ENCODE data around the gene ZNF526.

The ZNF526 gene

GRCh38 chr19:42274065-42274682, 54.1 kb downstream of the ZNF526 start:
- Histone ChIP-seq H3K4me2 (ENCODE audit: low read length, poor library complexity, severe bottlenecking) (no peak overlapping the region), H3K4me3 (ENCODE audit: insufficient read depth in 1 of 2, low read depth in 1 of 2, low read length in 2 of 2) (no peak overlapping the region), H4K8ac (ENCODE audit: low read length) (peak overlapping the region; percentile 3), H2BK5ac (ENCODE audit: low read depth, low read length, poor library complexity, severe bottlenecking) (no peak overlapping the region), H2AFZ (ENCODE audit: low read depth, low read length) (no peak overlapping the region), H3K23ac (ENCODE audit: low read length in 2 of 2) (no peak overlapping the region), H3K4me1 (ENCODE audit: control insufficient read depth, insufficient read depth, low read depth, low read length) (peaks cover 77% of the 10 kb centered on the region), H2BK120ac (ENCODE audit: low read depth, low read length) (no peak overlapping the region), H3K4ac (ENCODE audit: low read depth in 1 of 2, low read length in 2 of 2) (no peak overlapping the region), H3K9me3 (ENCODE audit: control insufficient read depth, low read length) (no peaks in the 10 kb centered on the region), H3K9ac (ENCODE audit: low read length) (peak overlapping the region; percentile 53), H3K36me3 (ENCODE audit: control insufficient read depth in 1 of 2, insufficient read depth in 2 of 2, low read depth in 1 of 2, low read length in 2 of 2) (peaks cover 55 to 61% of the 10 kb centered on the region in 2 experiments), H3K18ac (ENCODE audit: low read depth in 1 of 2, low read length in 2 of 2) (no peak overlapping the region), H3K14ac (ENCODE audit: low read length in 2 of 2) (no peak overlapping the region), H3K27me3 (ENCODE audit: control insufficient read depth in 1 of 2, insufficient read depth in 1 of 2, low read length in 2 of 2) (no peaks in the 10 kb centered on the region), H2AK5ac (ENCODE audit: low read length, severe bottlenecking) (no peak overlapping the region), H2BK15ac (ENCODE audit: low read depth, poor library complexity, severe bottlenecking) (no peak overlapping the region), H4K91ac (ENCODE audit: low read length) (no peak overlapping the region), H2BK12ac (ENCODE audit: low read length in 2 of 2) (no peak overlapping the region), H3K27ac (ENCODE audit: low read length, poor library complexity, severe bottlenecking) (no peak overlapping the region), H3K79me1 (replicated peaks; ENCODE audit: low read length, poor library complexity, severe bottlenecking) (peaks cover 2% of the 10 kb centered on the region)
- 96% methylated on average over 22 of the region's 22 CpGs for WGBS
- no peak for DNase-seq

GRCh38 chr19:42275103-42275502, 55.0 kb downstream of the ZNF526 start:
- no peak overlapping the region for H3K4me3 ChIP-seq (ENCODE audit: insufficient read depth in 1 of 2, low read depth in 1 of 2, low read length in 2 of 2)
- H3K18ac ChIP-seq (ENCODE audit: low read depth in 1 of 2, low read length in 2 of 2), result no peak overlapping the region
- no peak for DNase-seq
- H3K4ac ChIP-seq (ENCODE audit: low read depth in 1 of 2, low read length in 2 of 2), result no peak overlapping the region
- H3K27ac ChIP-seq (ENCODE audit: low read length, poor library complexity, severe bottlenecking), result no peak overlapping the region
- peaks cover 55 to 61% of the 10 kb centered on the region in 2 experiments for H3K36me3 ChIP-seq (ENCODE audit: control insufficient read depth in 1 of 2, insufficient read depth in 2 of 2, low read depth in 1 of 2, low read length in 2 of 2)
- H2BK15ac ChIP-seq (ENCODE audit: low read depth, poor library complexity, severe bottlenecking), result no peak overlapping the region
- H2BK12ac ChIP-seq (ENCODE audit: low read length in 2 of 2), result peak overlapping the region in 1 of 2 experiments; percentile 28
- H2BK120ac ChIP-seq (ENCODE audit: low read depth, low read length), result no peak overlapping the region
- no peak overlapping the region for H3K4me2 ChIP-seq (ENCODE audit: low read length, poor library complexity, severe bottlenecking)
- whole genome bisulfite sequencing, result 92% methylated on average over 7 of the region's 7 CpGs
- H4K8ac ChIP-seq (ENCODE audit: low read length), result no peak overlapping the region
- no peak overlapping the region for H2AFZ ChIP-seq (ENCODE audit: low read depth, low read length)
- no peaks in the 10 kb centered on the region for H3K27me3 ChIP-seq (ENCODE audit: control insufficient read depth in 1 of 2, insufficient read depth in 1 of 2, low read length in 2 of 2)
- H3K9ac ChIP-seq (ENCODE audit: low read length), result peak overlapping the region; percentile 53
- H3K4me1 ChIP-seq (ENCODE audit: control insufficient read depth, insufficient read depth, low read depth, low read length), result peaks cover 77% of the 10 kb centered on the region
- no peak overlapping the region for H2BK5ac ChIP-seq (ENCODE audit: low read depth, low read length, poor library complexity, severe bottlenecking)
- H2AK5ac ChIP-seq (ENCODE audit: low read length, severe bottlenecking), result no peak overlapping the region
- H3K9me3 ChIP-seq (ENCODE audit: control insufficient read depth, low read length), result no peaks in the 10 kb centered on the region
- H3K23ac ChIP-seq (ENCODE audit: low read length in 2 of 2), result no peak overlapping the region
- peaks cover 2% of the 10 kb centered on the region for H3K79me1 ChIP-seq (replicated peaks; ENCODE audit: low read length, poor library complexity, severe bottlenecking)
- H4K91ac ChIP-seq (ENCODE audit: low read length), result no peak overlapping the region
- H3K14ac ChIP-seq (ENCODE audit: low read length in 2 of 2), result no peak overlapping the region

GRCh38 chr19:42275517-42275916, 55.4 kb downstream of the ZNF526 start:
- H2BK12ac ChIP-seq (ENCODE audit: low read length in 2 of 2), result no peak overlapping the region
- no peaks in the 10 kb centered on the region for H3K9me3 ChIP-seq (ENCODE audit: control insufficient read depth, low read length)
- H3K79me1 ChIP-seq (replicated peaks; ENCODE audit: low read length, poor library complexity, severe bottlenecking), result peaks cover 2% of the 10 kb centered on the region
- H3K4me3 ChIP-seq (ENCODE audit: insufficient read depth in 1 of 2, low read depth in 1 of 2, low read length in 2 of 2), result peak overlapping the region in 1 of 2 experiments; percentile 27
- DNase-seq, result no peak
- no peak overlapping the region for H2BK120ac ChIP-seq (ENCODE audit: low read depth, low read length)
- H3K27ac ChIP-seq (ENCODE audit: low read length, poor library complexity, severe bottlenecking), result peak overlapping the region; percentile 11
- H3K4me1 ChIP-seq (ENCODE audit: control insufficient read depth, insufficient read depth, low read depth, low read length), result peaks cover 75% of the 10 kb centered on the region
- H2BK5ac ChIP-seq (ENCODE audit: low read depth, low read length, poor library complexity, severe bottlenecking), result no peak overlapping the region
- H2AFZ ChIP-seq (ENCODE audit: low read depth, low read length), result no peak overlapping the region
- 100% methylated on average over 1 of the region's 3 CpGs for WGBS
- H3K23ac ChIP-seq (ENCODE audit: low read length in 2 of 2), result no peak overlapping the region
- H2AK5ac ChIP-seq (ENCODE audit: low read length, severe bottlenecking), result peak overlapping the region; percentile 30
- no peak overlapping the region for H2BK15ac ChIP-seq (ENCODE audit: low read depth, poor library complexity, severe bottlenecking)
- H3K36me3 ChIP-seq (ENCODE audit: control insufficient read depth in 1 of 2, insufficient read depth in 2 of 2, low read depth in 1 of 2, low read length in 2 of 2), result peaks cover 55 to 61% of the 10 kb centered on the region in 2 experiments
- H4K8ac ChIP-seq (ENCODE audit: low read length), result no peak overlapping the region
- no peaks in the 10 kb centered on the region for H3K27me3 ChIP-seq (ENCODE audit: control insufficient read depth in 1 of 2, insufficient read depth in 1 of 2, low read length in 2 of 2)
- peak overlapping the region; percentile 53 for H3K9ac ChIP-seq (ENCODE audit: low read length)
- H4K91ac ChIP-seq (ENCODE audit: low read length), result no peak overlapping the region
- no peak overlapping the region for H3K4me2 ChIP-seq (ENCODE audit: low read length, poor library complexity, severe bottlenecking)
- H3K4ac ChIP-seq (ENCODE audit: low read depth in 1 of 2, low read length in 2 of 2), result no peak overlapping the region
- H3K18ac ChIP-seq (ENCODE audit: low read depth in 1 of 2, low read length in 2 of 2), result no peak overlapping the region
- no peak overlapping the region for H3K14ac ChIP-seq (ENCODE audit: low read length in 2 of 2)

- Histone ChIP-seq H3K4me3 (ENCODE audit: insufficient read depth in 1 of 2, low read depth in 1 of 2, low read length in 2 of 2) (no peak overlapping the region), H4K8ac (ENCODE audit: low read length) (no peak overlapping the region), H2AFZ (ENCODE audit: low read depth, low read length) (no peak overlapping the region), H3K79me1 (replicated peaks; ENCODE audit: low read length, poor library complexity, severe bottlenecking) (peaks cover 2% of the 10 kb centered on the region), H3K4ac (ENCODE audit: low read depth in 1 of 2, low read length in 2 of 2) (no peak overlapping the region), H3K27me3 (ENCODE audit: control insufficient read depth in 1 of 2, insufficient read depth in 1 of 2, low read length in 2 of 2) (no peaks in the 10 kb centered on the region), H3K36me3 (ENCODE audit: control insufficient read depth in 1 of 2, insufficient read depth in 2 of 2, low read depth in 1 of 2, low read length in 2 of 2) (peaks cover 55 to 61% of the 10 kb centered on the region in 2 experiments), H2BK5ac (ENCODE audit: low read depth, low read length, poor library complexity, severe bottlenecking) (no peak overlapping the region), H2AK5ac (ENCODE audit: low read length, severe bottlenecking) (no peak overlapping the region), H2BK120ac (ENCODE audit: low read depth, low read length) (no peak overlapping the region), H3K4me2 (ENCODE audit: low read length, poor library complexity, severe bottlenecking) (no peak overlapping the region), H3K9me3 (ENCODE audit: control insufficient read depth, low read length) (no peaks in the 10 kb centered on the region), H3K27ac (ENCODE audit: low read length, poor library complexity, severe bottlenecking) (no peak overlapping the region), H2BK15ac (ENCODE audit: low read depth, poor library complexity, severe bottlenecking) (no peak overlapping the region), H2BK12ac (ENCODE audit: low read length in 2 of 2) (no peak overlapping the region), H3K23ac (ENCODE audit: low read length in 2 of 2) (no peak overlapping the region), H3K9ac (ENCODE audit: low read length) (peak overlapping the region; percentile 42), H4K91ac (ENCODE audit: low read length) (no peak overlapping the region), H3K18ac (ENCODE audit: low read depth in 1 of 2, low read length in 2 of 2) (no peak overlapping the region), H3K4me1 (ENCODE audit: control insufficient read depth, insufficient read depth, low read depth, low read length) (peaks cover 71% of the 10 kb centered on the region), H3K14ac (ENCODE audit: low read length in 2 of 2) (no peak overlapping the region)
- WGBS, result 100% methylated on average over 3 of the region's 3 CpGs
- no peak for DNase-seq
These were observed 56.2 kb downstream of the ZNF526 start for GRCh38 chr19:42276284-42276683.
